ENCODE measurements around the gene GTF2H1. TPM values are rescaled to one million over a fixed set of nuclear protein-coding genes. Genes with fewer than 3 reads are reported as not detected.
"Not testable (repeated sequence)": the region's sequence is repeated elsewhere in the genome, so short reads cannot be mapped to it uniquely, and the experiment has no call there.

Gene GTF2H1
- polyA plus RNA-seq, 4 donors, result 47.0 to 58.9 (median 56.0) TPM

- no peak for DNase-seq (ENCODE audit: low read depth in 4 of 4, low spot score in 3 of 4)
Observed at GRCh38 chr11:18317551-18317950, 4.8 kb upstream of the GTF2H1 start.

- no peak for DNase-seq (ENCODE audit: low read depth in 4 of 4, low spot score in 3 of 4)
Observed at GRCh38 chr11:18319914-18320313, 2.5 kb upstream of the GTF2H1 start.

- no peak for DNase-seq (ENCODE audit: low read depth in 4 of 4, low spot score in 3 of 4)
Observed at GRCh38 chr11:18320617-18321016, 1.8 kb upstream of the GTF2H1 start.

- peak in 1 of 4 donors; percentile 9 for DNase-seq (ENCODE audit: low read depth in 4 of 4, low spot score in 3 of 4)
Observed at GRCh38 chr11:18321578-18321968, 794 bp upstream of the GTF2H1 start.

- DNase-seq (ENCODE audit: low read depth in 4 of 4, low spot score in 3 of 4), result no peak
Observed at GRCh38 chr11:18322818-18323570, 627 bp downstream of the GTF2H1 start.

GRCh38 chr11:18323881-18324280, 1.5 kb downstream of the GTF2H1 start:
- DNase-seq (ENCODE audit: low read depth in 4 of 4, low spot score in 3 of 4), result not testable (repeated sequence)

- DNase-seq (ENCODE audit: low read depth in 4 of 4, low spot score in 3 of 4), result no peak
Observed at GRCh38 chr11:18324381-18324780, 2.0 kb downstream of the GTF2H1 start.

- no peak for DNase-seq (ENCODE audit: low read depth in 4 of 4, low spot score in 3 of 4)
Observed at GRCh38 chr11:18329196-18329870, 7.0 kb downstream of the GTF2H1 start.

GRCh38 chr11:18330921-18331320, 8.6 kb downstream of the GTF2H1 start:
- DNase-seq (ENCODE audit: low read depth in 4 of 4, low spot score in 3 of 4), result no peak

- no peak for DNase-seq (ENCODE audit: low read depth in 4 of 4, low spot score in 3 of 4)
Observed at GRCh38 chr11:18332302-18332701, 9.9 kb downstream of the GTF2H1 start.

GRCh38 chr11:18332891-18333290, 10.5 kb downstream of the GTF2H1 start:
- DNase-seq (ENCODE audit: low read depth in 4 of 4, low spot score in 3 of 4), result no peak

- no peak for DNase-seq (ENCODE audit: low read depth in 4 of 4, low spot score in 3 of 4)
Observed at GRCh38 chr11:18347471-18348125, 25.2 kb downstream of the GTF2H1 start.

GRCh38 chr11:18352581-18352980, 30.2 kb downstream of the GTF2H1 start:
- DNase-seq (ENCODE audit: low read depth in 4 of 4, low spot score in 3 of 4), result no peak

- DNase-seq (ENCODE audit: low read depth in 4 of 4, low spot score in 3 of 4), result no peak
Observed at GRCh38 chr11:18358646-18359045, 36.3 kb downstream of the GTF2H1 start.

GRCh38 chr11:18361154-18361553, 38.8 kb downstream of the GTF2H1 start:
- DNase-seq (ENCODE audit: low read depth in 4 of 4, low spot score in 3 of 4), result no peak

GRCh38 chr11:18364495-18365073, 42.2 kb downstream of the GTF2H1 start:
- DNase-seq (ENCODE audit: low read depth in 4 of 4, low spot score in 3 of 4), result no peak

- DNase-seq (ENCODE audit: low read depth in 4 of 4, low spot score in 3 of 4), result no peak
Observed at GRCh38 chr11:18365741-18366140, 43.4 kb downstream of the GTF2H1 start.

- DNase-seq (ENCODE audit: low read depth in 4 of 4, low spot score in 3 of 4), result no peak
Observed at GRCh38 chr11:18366286-18366685, 43.9 kb downstream of the GTF2H1 start.

GRCh38 chr11:18367431-18367830, 45.1 kb downstream of the GTF2H1 start:
- no peak for DNase-seq (ENCODE audit: low read depth in 4 of 4, low spot score in 3 of 4)

- no peak for DNase-seq (ENCODE audit: low read depth in 4 of 4, low spot score in 3 of 4)
Observed at GRCh38 chr11:18368221-18368620, 45.9 kb downstream of the GTF2H1 start.

- no peak for DNase-seq (ENCODE audit: low read depth in 4 of 4, low spot score in 3 of 4)
Observed at GRCh38 chr11:18369398-18369797, 47.0 kb downstream of the GTF2H1 start.
